Erythroblast (primary cell): ENCODE results near the gene HDAC5.
"Not testable (repeated sequence)": the region's sequence is repeated elsewhere in the genome, so short reads cannot be mapped to it uniquely, and the experiment has no call there.

ENCODE experiments used
- DNase-seq, 2 experiments: peaks; one replicate each; lab custom pipeline; 2025; lab: John Stamatoyannopoulos, UW
- GATA1 ChIP-seq: IDR thresholded peaks from 2 replicates; pipeline ENCODE4 v1.6.1; 2011; ENCODE audit warnings: low read depth, mild to moderate bottlenecking, control low read depth, low read length, moderate library complexity
- POLR2A ChIP-seq: IDR thresholded peaks from 2 replicates; pipeline ENCODE4 v1.6.1; 2011; ENCODE audit warnings: mild to moderate bottlenecking, low read length

HDAC5 gene

DNA sequence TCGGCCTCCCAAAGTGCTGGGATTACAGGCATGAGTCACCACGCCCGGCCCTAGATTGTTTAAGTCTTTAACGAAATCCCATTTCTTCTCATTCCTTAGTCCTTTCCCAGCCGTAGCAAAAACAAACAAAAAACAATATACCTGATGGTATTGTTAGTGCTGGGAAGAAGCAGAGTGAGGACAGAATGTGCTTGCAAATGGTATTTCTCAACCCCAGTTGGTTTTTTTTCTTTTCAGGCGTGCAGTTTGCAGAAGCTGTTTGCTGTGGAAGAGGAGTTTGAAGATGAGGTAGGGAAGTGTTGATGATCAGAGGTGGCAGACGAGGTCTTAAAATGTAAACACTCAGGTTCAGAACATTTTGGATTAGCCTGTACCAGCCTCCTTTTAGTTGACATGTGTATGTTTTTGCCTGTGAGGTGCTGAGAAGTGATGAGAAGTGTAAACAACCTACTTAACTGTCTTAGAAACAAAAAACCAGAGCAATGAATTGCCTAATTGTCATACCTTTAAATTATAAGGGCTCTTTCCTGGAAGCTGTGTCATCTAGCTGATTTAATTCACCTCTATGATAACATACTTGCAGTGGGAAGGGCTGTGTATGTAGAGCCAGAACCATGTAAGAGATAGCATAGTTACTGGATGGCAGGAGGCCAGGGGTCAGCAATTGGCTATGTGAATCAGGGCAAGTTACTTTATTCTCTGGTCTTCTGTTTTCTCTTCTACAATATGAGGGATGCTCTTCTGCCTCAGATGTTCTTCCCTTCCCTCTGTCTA lies 21.7 kb upstream of the HDAC5 start:
- DNase-seq = peak; percentile 53 to 56
- TF ChIP-seq GATA1 = no peak
- no peak for TF ChIP-seq POLR2A

DNA sequence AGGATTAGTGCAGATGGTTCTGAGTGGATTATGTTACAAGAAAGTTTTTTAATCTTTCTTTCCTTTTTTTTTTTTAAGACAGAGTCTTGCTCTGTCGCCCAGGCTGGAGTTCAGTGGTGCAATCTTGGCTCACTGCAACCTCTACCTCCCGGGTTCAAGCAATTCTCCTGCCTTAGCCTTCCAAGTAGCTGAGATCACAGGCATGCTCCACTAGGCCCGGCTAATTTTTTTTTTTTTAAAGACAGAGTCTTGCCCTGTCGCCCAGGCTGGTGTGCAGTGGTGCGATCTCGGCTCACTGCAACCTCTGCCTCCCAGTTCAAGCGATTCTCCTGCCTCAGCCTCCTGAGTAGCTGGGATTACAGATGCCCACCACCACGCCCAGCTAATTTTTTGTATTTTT lies 20.5 kb upstream of the HDAC5 start:
- not testable (repeated sequence) for DNase-seq

DNA sequence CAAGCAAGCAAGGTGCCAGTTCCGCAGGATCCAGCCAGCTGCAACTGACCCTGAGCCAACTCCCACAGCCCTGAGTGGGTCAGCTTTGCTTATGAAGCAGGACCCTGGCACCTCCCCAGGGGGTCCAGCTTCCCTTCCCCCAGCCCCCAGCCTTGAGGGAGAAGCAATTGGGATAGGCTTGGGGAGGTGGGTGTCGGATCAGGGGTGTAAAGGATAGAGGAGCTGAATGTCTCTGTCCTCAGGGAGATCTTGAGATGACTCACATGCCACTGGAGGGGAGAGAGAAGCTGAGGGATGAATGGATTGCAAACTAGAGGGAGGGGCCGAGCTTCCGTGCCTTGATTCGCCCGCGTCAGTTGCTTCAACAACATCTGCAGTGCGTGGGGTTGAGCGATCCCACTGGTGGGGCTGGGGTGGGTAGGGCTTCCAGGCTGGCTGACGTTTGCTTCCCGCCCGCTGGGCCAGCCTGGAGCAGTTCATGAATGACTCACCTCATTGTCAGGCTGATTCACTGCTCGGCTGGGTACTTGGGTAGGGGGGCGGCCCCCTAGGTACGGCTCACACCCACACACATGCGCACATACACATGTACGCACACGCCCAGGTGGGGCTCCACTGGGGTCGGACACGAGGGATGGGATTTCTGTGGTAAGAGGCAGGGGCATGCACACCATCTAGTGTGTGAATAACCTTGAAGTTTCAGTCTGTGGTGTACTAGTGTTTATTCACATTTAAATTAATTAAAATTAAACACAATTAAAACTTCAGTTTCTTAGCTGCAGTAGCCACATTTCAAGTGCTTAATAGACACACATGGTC lies 14.7 kb upstream of the HDAC5 start:
- DNase-seq = peak; percentile 48 to 73
- TF ChIP-seq GATA1 (no peak), POLR2A (no peak)

DNA sequence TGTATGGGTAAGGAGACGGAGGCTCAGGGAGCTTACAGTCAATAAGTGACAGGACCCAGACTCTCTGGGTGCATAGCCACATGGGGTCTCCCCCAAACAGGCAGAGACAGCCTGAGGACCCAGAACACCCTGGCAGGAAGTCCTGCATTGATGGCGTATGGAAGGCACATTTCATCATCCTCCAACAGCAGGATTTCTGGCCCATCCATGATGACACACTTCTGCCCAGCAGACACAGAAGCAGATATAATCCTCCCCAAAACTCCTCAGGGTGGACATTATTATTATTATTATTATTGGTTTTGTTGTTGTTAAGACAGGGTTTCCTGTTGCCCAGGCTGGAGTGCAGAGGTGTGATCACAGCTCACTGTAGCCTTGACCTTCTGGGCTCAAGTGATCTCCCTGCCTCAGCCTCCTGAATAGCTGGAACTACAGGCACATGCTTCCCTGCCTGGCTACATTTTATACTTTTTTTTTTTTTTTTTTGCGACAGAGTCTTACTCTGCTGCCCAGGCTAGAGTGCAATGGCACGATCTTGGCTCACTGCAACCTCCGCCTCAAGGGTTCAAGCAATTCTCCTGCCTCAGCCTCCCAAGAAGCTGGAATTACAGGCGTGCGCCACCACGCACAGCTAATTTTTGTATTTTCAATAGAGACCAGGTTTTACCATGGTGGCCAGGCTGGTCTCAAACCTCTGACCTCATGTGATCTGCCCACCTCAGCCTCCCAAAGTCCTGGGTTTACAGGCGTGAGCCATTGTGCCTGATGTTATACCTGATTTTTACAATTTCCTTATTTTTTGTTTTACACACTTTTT lies 11.5 kb upstream of the HDAC5 start:
- DNase-seq = no peak
- no peak for TF ChIP-seq POLR2A
- no peak for TF ChIP-seq GATA1

DNA sequence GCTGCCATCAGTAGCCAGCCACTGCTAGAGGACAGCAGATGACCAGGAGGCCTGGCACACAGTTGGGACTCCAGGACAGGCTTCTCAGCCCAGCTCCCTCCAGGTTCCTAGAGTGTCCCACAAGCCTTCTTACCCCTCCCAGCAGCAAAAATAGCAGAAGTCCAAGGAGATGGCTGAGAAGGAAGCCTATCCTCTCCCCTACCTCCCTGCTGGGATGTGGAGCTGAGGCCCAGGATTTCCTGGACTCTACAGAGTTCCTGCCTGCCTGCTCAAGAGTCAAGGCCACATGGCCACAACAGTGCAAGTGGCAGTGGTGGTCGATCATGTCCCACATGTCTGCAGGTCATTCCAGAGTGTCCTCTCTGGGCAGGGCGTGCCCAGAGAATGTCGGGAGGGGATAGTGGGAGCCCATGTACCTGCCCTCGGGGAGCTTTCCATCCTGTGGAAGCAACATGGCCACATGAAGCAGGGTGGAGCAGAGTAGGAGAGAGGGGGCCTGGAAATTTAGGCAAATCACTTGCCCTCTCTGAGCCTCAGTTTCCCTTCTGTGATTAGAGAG lies 10.6 kb upstream of the HDAC5 start:
- DNase-seq = no peak
- no peak for TF ChIP-seq GATA1
- TF ChIP-seq POLR2A = no peak

DNA sequence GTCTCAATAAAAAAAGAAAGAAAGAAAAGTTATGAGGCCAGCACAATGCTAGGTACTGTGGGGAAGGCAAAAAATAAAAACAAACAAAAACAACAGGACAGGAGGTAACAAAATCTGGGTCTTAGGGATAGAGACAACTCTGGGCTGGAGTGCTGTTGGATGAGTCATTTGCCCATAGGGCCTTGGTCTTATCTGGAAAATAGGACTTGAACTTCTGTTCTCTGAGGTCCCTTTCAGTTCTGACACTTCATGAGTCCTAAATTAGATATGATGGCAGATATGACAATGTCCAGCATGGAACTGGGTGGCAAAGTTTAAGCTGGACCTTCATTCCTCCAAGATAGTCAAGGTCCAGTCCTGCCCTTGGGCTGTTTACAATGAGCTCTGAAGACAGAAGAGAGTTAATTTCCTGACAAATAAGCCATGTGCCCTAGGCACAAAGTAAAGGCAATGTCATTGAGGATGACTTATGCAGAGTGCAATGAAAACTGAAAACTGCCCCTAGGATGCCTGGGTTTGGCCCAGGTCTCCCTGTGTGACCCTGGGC lies 8.9 kb upstream of the HDAC5 start:
- TF ChIP-seq POLR2A = no peak
- DNase-seq = peak; percentile 45 to 59

DNA sequence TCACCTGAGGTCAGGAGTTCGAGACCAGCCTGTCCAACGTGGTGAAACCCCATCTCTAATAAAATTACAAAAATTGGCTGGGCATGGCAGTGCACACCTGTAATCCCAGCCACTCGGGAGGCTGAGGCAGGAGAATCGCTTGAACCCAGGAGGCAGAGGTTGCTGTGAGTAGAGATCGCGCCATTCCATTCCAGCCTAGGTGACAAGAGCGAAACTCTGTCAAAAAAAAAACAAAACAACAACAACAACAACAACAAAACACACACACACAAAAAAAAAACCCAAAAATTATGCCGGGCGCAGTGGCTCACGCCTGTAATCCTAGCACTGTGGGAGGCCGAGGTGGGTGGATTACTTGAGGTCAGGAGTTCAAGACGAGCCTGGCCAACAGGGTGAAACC lies 7.9 kb upstream of the HDAC5 start:
- not testable (repeated sequence) for DNase-seq

DNA sequence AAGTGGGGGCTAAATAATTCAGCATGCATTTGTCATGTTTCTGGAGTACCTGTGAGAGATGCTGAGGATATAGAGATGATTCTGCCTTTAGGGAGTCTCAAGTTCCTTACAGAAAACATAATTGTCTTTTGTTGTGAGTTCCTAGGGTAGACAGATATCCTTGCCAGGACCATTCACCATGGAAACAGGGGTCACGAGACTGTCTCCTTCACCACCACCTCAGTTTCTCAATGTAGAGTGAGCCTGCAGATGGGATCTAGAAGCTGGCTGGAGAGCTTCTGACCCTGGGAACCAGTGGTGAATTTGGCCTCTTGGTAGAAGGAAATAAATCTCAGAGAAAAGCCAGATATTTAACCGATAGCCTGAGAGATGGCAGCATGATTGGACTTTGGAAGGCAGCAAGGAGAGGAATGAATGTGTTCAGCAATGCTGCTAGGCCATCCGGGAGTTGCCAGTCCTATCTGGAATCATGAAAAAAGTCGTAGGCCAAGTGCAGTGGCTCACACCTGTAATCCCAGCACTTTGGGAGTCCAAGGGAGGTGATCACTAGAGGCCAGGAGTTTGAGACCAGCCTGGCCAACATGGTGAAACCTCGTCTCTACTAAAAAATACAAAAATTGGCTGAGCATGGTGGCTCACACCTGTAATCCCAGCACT lies 7.4 kb upstream of the HDAC5 start:
- TF ChIP-seq POLR2A (no peak), GATA1 (no peak)
- no peak for DNase-seq

DNA sequence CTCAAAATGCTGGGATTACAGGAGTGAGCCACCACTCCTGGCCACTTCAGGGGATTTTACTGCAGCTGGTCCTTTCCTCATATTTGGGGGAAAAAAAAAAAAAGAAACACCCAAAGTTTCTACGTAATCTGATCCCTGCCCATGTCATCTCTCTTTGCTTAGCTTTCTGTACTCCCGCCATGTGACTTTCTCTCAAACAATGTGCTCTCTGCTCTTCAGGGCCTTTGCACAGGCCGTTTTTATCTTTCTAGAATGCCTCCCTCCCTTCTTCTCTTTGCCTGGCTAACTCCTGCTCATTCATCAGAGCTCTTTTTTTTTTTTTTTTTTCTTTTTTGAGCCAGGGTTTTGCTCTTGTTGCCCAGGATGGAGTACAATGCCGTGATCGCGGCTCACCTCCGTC lies 4.9 kb upstream of the HDAC5 start:
- TF ChIP-seq GATA1 = no peak
- no peak for TF ChIP-seq POLR2A
- no peak for DNase-seq

DNA sequence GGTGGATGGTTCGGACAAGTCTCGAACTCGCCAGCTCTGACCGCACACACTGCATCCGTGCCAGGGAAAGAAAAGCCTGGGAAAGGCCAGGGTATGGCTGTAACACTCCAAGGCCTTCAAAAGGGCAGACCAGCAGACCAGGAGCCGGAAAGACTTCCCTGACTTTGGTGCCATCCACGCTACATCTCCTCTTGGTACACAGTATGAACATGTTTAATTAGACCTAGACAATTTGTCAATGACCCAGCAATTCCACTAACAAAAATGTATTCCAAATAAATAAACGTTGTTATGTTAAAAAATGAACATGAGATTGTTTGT lies 637 bp upstream of the HDAC5 start:
- no peak for DNase-seq
- TF ChIP-seq POLR2A (no peak), GATA1 (no peak)

DNA sequence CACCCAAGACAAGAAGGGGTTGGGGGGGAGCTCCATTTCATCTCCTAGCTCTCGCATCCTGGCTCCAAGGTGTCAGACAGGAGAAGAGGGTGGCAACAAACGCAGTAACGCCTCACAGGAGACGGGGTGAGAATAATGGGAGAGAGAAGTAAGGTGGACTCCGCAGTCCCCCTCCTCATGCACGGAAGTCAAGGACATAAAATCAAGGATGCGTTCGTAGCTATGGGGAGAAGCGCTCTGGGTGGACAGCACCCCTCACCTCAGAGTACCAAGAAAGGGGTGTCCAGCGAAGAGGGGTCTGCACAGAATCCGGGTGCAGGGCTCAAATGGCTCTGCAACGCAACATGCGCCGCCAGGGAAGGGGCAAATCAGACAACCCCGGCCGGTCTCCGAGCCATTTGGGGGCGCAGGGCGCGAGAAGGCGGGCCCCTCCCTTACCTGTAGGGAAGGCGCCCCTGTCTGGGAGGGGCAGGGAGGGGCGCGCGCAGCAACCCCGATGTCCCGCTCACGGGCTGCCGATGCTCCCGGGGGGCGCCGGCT lies 555 bp downstream of the HDAC5 start:
- peak; percentile 46 to 61 for DNase-seq
- no peak for TF ChIP-seq POLR2A
- no peak for TF ChIP-seq GATA1

DNA sequence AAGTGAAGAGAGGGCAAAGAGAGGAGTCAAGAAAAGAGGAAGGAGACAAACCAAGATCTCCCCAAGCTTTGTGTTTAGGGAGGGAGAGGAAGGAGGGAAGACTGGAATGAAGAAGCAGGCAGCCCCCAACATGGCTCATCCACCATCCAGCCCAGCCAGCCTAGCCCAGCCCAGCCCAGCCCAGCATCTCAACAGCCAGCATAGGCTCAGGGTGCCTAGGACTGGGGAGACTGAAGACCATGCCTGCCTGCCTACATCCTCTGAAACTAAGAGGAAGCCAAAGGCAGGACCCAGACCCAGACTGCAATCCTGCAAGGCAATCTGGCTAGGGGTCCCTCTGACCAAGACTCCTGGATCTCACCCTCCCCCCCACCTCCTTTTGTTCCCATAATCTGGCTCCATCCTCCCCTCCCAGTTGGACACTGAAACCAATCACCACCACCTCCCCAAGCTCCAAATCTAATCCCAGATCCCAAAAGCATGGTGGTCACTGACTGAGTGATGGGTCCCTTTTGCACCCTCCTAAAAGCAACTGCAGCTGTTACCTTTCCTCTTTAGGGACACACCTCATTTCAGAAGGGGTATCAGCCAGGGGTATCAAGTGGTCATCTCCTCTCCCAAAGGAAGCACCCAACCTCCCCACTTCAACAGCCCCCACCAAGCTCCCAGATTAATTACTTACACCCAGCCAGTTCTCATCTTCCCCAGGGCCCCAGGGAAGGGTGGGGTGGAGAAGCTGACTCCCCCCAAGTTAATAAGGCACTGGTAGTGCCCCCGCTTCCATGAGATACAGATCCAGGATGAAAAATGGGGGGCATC lies 1.2 kb downstream of the HDAC5 start:
- no peak for DNase-seq
- TF ChIP-seq POLR2A (no peak), GATA1 (no peak)
